CD14-positive monocyte (primary cell): ENCODE results near the gene DNMT3A. TPM values are rescaled to one million over a fixed set of nuclear protein-coding genes. Genes with fewer than 3 reads are reported as not detected.
A peak's percentile ranks its signal among the peaks of the same experiment; 100 is the strongest.

Experiments used
- DNase-seq, 3 donors: peaks; one replicate each; pipeline ENCODE4 v3.0.0-alpha.2; 2011 to 2022
- H2AFZ ChIP-seq: 2 replicates; pipeline ENCODE4 v1.6.0; 2012; ENCODE audit warnings: mild to moderate bottlenecking, low read depth, low read length, inconsistent platforms; ENCODE audit not compliant: insufficient read depth, poor library complexity, severe bottlenecking
- H3K27ac ChIP-seq, 2 donors: 1 replicate in 1 of 2; 2 replicates in 1 of 2; pipeline ENCODE4 v1.5.1; 2012 to 2013; ENCODE audit warnings: low read length in 2 of 2, control low read depth in 1 of 2, inconsistent platforms in 1 of 2, low read depth in 1 of 2, mild to moderate bottlenecking in 1 of 2
- H3K27me3 ChIP-seq, 2 donors: one replicate each; pipeline versions ENCODE4 v1.6.0 to v1.6.1; 2011 to 2013; ENCODE audit warnings: low read length in 2 of 2; ENCODE audit not compliant: control insufficient read depth in 2 of 2, insufficient read depth in 2 of 2
- H3K36me3 ChIP-seq, 2 donors: replicated peaks in 1 of 2; 1 replicate in 1 of 2; 2 replicates in 1 of 2; pipeline versions ENCODE4 v1.5.1 to v1.6.1; 2012 to 2013; ENCODE audit warnings: low read length in 2 of 2, control low read depth in 1 of 2, inconsistent platforms in 1 of 2, mild to moderate bottlenecking in 1 of 2; ENCODE audit not compliant: insufficient read depth in 2 of 2, control insufficient read depth in 1 of 2
- H3K4me1 ChIP-seq, 2 donors: 1 replicate in 1 of 2; 2 replicates in 1 of 2; pipeline versions ENCODE4 v1.5.1 to v1.6.1; 2012 to 2013; ENCODE audit warnings: low read length in 2 of 2, control low read depth in 1 of 2, inconsistent platforms in 1 of 2, mild to moderate bottlenecking in 1 of 2, moderate library complexity in 1 of 2; ENCODE audit not compliant: insufficient read depth in 2 of 2, control insufficient read depth in 1 of 2
- H3K4me2 ChIP-seq: replicated peaks from 2 replicates; pipeline ENCODE3; 2012; ENCODE audit warnings: low read length, moderate library complexity, mild to moderate bottlenecking; ENCODE audit not compliant: poor library complexity, severe bottlenecking; ENCODE audit errors: extremely low read depth
- H3K4me3 ChIP-seq, 3 experiments: fragments of 200-600 bp in 1 of 3; sonication (generic) in 1 of 3; replicated peaks in 1 of 3; 1 replicate in 2 of 3; 2 replicates in 1 of 3; pipeline ENCODE4 v1.5.1; 2011 to 2013; ENCODE audit warnings: low read length in 3 of 3, mild to moderate bottlenecking in 3 of 3, control low read depth in 2 of 3, low read depth in 2 of 3, inconsistent platforms in 1 of 3, moderate library complexity in 1 of 3
- H3K79me2 ChIP-seq: 2 replicates; pipeline ENCODE4 v1.6.0; 2012; ENCODE audit warnings: mild to moderate bottlenecking, control low read depth, inconsistent platforms, low read length, moderate library complexity; ENCODE audit not compliant: insufficient read depth
- H3K9ac ChIP-seq: 2 replicates; pipeline ENCODE4 v1.6.0; 2017; ENCODE audit warnings: low read length, mild to moderate bottlenecking; ENCODE audit not compliant: insufficient read depth, poor library complexity, severe bottlenecking
- H3K9me3 ChIP-seq, 2 donors: replicated peaks in 1 of 2; 1 replicate in 1 of 2; 2 replicates in 1 of 2; pipeline versions ENCODE4 v1.5.1 to v1.6.1; 2012 to 2013; ENCODE audit warnings: low read length in 2 of 2, control low read depth in 1 of 2; ENCODE audit not compliant: control insufficient read depth in 1 of 2, insufficient read depth in 1 of 2
- H4K20me1 ChIP-seq: 2 replicates; pipeline ENCODE4 v1.6.0; 2012; ENCODE audit warnings: mild to moderate bottlenecking, low read length, control low read depth, moderate library complexity; ENCODE audit not compliant: insufficient read depth
- H3K27ac Mint-ChIP-seq, 7 donors: one replicate each; pipeline ENCODE4 v1.8.0; 2020; ENCODE audit warnings: mild to moderate bottlenecking in 7 of 7, mixed read lengths in 7 of 7, moderate library complexity in 6 of 7, inconsistent platforms in 2 of 7
- H3K27me3 Mint-ChIP-seq, 3 donors: one replicate each; pipeline ENCODE4 v1.8.0; 2021 to 2022; ENCODE audit warnings: low read depth in 3 of 3, mild to moderate bottlenecking in 3 of 3, mixed read lengths in 3 of 3, moderate library complexity in 3 of 3, inconsistent platforms in 1 of 3
- H3K36me3 Mint-ChIP-seq, 2 donors: one replicate each; pipeline ENCODE4 v1.8.0; 2020; ENCODE audit warnings: mixed read lengths in 2 of 2, inconsistent platforms in 1 of 2, mild to moderate bottlenecking in 1 of 2
- H3K4me1 Mint-ChIP-seq: one replicate; pipeline ENCODE4 v1.8.0; 2020; ENCODE audit warnings: mild to moderate bottlenecking, mixed read lengths
- H3K4me3 Mint-ChIP-seq, 2 donors: one replicate each; pipeline ENCODE4 v1.8.0; 2020; ENCODE audit warnings: mild to moderate bottlenecking in 2 of 2, mixed read lengths in 2 of 2, moderate library complexity in 1 of 2
- H3K9me3 Mint-ChIP-seq, 7 donors: one replicate each; pipeline ENCODE4 v1.8.0; 2020 to 2022; ENCODE audit warnings: mixed read lengths in 7 of 7, mild to moderate bottlenecking in 6 of 7, moderate library complexity in 6 of 7, inconsistent platforms in 2 of 7
- WGBS: methylation state at CpG from one replicate; pipeline ENCODE4 v1.1.5; 2013; ENCODE audit warnings: missing lambda C conversion rate; ENCODE audit not compliant: insufficient coverage; 5-methylcytosine and 5-hydroxymethylcytosine counted together
- intact Hi-C, 2 donors: fragments of 100-400 bp; cut with micrococcal nuclease; formaldehyde crosslinking; loops; one replicate each; pipeline versions ENCODE4 v1.15.0 to v1.15.1; 2023
- polyA plus RNA-seq, 3 donors: library from polyadenylated mRNA; depleted of rRNA in 1 of 3; unstranded in 2 of 3; stranded (reverse) in 1 of 3; fragments of 300-500 nt in 2 of 3; fragments of >200 nt in 1 of 3; fragmentation: Illumina TruSeq in 2 of 3; gene quantifications; 1 replicate in 2 of 3; 2 replicates in 1 of 3; pipeline ENCODE4 v1.2.3, GENCODE V29; 2012 to 2021
- TF ChIP-seq, protein P1 (sequence below): fragments of 200-600 bp; IDR thresholded peaks from one replicate; pipeline ENCODE4 v1.8.0; 2022; ENCODE audit warnings: antibody characterized with exemption, mild to moderate bottlenecking

DNMT3A gene
- polyA plus RNA-seq, 3 donors, result 1.7 to 7.9 (median 2.7) TPM

DNA sequence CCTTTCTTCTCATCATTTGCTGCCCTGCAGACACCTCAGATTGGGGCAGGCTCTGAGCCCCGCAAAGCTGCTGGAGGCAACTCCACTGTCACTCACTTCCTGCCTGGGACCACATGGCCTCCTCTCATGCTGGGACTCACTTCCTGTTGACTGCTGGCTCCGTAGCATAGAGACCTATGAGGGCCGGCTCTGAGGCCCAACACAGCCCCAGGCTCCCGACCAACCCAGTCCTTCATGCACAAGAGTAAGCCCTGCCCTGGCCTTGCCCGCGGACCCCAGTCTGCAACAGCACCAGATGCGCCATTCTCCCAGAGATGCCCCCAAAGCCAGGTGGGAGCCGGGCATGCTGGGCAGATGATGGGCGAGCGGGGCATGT, 55.7 kb downstream of the DNMT3A start:
- Histone ChIP-seq H3K4me2 (peak overlapping the region; percentile 46), H3K4me3 (peak overlapping the region in 1 of 3 experiments; percentile 30), H4K20me1 (no peaks in the 10 kb centered on the region), H3K9ac (no peak overlapping the region), H3K27ac (no peak overlapping the region), H3K36me3 (peaks cover 3 to 9% of the 10 kb centered on the region in 2 donors), H2AFZ (peak overlapping the region; percentile 71), H3K27me3 (no peaks in the 10 kb centered on the region), H3K9me3 (no peaks in the 10 kb centered on the region), H3K79me2 (no peaks in the 10 kb centered on the region), H3K4me1 (peaks cover 14 to 20% of the 10 kb centered on the region in 2 donors)
- Mint-ChIP-seq H3K27me3 (peaks cover 0 to 7% (median 6%) of the 10 kb centered on the region in 3 donors), H3K9me3 (no peaks in the 10 kb centered on the region), H3K27ac (peak overlapping the region in 3 of 7 donors; percentile 40 to 69 (median 42)), H3K4me3 (peak overlapping the region; percentile 37 to 71), H3K36me3 (peaks cover 26 to 27% of the 10 kb centered on the region in 2 donors), H3K4me1 (peaks cover 18% of the 10 kb centered on the region)
- WGBS, result 44% methylated on average over 7 of the region's 10 CpGs
- intact Hi-C loops, result no loop called here
- TF ChIP-seq, protein P1, sequence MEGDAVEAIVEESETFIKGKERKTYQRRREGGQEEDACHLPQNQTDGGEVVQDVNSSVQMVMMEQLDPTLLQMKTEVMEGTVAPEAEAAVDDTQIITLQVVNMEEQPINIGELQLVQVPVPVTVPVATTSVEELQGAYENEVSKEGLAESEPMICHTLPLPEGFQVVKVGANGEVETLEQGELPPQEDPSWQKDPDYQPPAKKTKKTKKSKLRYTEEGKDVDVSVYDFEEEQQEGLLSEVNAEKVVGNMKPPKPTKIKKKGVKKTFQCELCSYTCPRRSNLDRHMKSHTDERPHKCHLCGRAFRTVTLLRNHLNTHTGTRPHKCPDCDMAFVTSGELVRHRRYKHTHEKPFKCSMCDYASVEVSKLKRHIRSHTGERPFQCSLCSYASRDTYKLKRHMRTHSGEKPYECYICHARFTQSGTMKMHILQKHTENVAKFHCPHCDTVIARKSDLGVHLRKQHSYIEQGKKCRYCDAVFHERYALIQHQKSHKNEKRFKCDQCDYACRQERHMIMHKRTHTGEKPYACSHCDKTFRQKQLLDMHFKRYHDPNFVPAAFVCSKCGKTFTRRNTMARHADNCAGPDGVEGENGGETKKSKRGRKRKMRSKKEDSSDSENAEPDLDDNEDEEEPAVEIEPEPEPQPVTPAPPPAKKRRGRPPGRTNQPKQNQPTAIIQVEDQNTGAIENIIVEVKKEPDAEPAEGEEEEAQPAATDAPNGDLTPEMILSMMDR, result no peak
- peak; percentile 67 to 75 (median 73) for DNase-seq

DNA sequence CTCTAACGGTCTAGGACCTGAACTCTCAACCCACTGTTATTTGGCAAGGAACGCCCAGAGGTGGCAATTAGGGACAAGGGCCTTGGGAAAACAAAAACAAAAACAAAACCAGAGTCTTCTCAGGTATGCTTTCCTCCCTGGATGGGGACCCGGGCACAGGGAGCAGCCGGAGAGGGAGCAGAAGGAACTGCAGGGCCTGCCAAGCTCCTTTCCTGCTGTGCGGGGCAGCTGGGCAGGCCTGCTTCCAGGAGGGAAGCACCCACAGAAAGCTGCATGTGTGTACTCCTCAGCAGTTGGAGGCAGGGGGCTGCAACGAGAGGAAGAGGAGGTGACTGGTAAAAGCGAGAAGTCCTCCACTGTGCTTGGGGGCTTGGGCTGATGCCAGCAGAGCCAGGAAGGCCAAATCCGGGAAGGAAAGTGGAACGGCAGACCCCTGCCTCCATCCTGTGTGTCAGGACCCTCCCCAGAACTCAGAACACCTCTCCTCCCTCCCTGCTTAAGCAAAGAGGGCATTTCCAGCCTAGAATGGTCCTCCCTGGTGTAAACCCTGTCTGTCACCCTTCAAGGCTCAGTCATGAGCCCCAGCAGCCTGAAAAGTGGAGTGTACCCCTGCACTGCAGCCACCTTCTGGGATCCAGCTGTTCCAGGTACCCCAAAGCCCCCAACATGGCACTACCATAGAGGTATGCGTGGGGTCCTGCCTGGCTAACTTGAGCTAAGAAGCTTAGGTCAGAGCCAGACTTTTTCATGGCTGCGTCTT, 56.3 kb downstream of the DNMT3A start:
- H2AFZ ChIP-seq, result peak overlapping the region; percentile 71
- intact Hi-C loops, result no loop called here

More for the DNA sequence above, 56.3 kb downstream of the DNMT3A start:
- Mint-ChIP-seq H3K27me3 (peaks cover 0 to 6% (median 6%) of the 10 kb centered on the region in 3 donors), H3K4me1 (peaks cover 21% of the 10 kb centered on the region), H3K9me3 (no peaks in the 10 kb centered on the region), H3K4me3 (peak overlapping the region; percentile 37 to 71), H3K36me3 (peaks cover 31 to 32% of the 10 kb centered on the region in 2 donors), H3K27ac (peak overlapping the region in 3 of 7 donors; percentile 40 to 69 (median 42))
- H3K9ac ChIP-seq, result no peak overlapping the region
- WGBS, result 53% methylated on average over 9 of the region's 11 CpGs
- peak overlapping the region in 1 of 3 experiments; percentile 30 for H3K4me3 ChIP-seq
- no peaks in the 10 kb centered on the region for H3K27me3 ChIP-seq
- no peaks in the 10 kb centered on the region for H3K79me2 ChIP-seq
- peaks cover 3 to 9% of the 10 kb centered on the region in 2 donors for H3K36me3 ChIP-seq
- DNase-seq, result no peak
- peaks cover 19 to 23% of the 10 kb centered on the region in 2 donors for H3K4me1 ChIP-seq
- H3K4me2 ChIP-seq, result peak overlapping the region; percentile 46
- TF ChIP-seq, protein P1, result no peak
- no peaks in the 10 kb centered on the region for H3K9me3 ChIP-seq
- H3K27ac ChIP-seq, result no peak overlapping the region
- no peaks in the 10 kb centered on the region for H4K20me1 ChIP-seq
